HG02642 (cell line): ENCODE measurements around the gene GSE1.

Experiments
- ATAC-seq: cut with Tn5 transposase; IDR thresholded peaks from one replicate; pipeline ENCODE4 v1.9.1; 2021; ENCODE audit warnings: mild to moderate bottlenecking; ENCODE audit not compliant: unreplicated experiment, poor library complexity

The GSE1 gene

DNA sequence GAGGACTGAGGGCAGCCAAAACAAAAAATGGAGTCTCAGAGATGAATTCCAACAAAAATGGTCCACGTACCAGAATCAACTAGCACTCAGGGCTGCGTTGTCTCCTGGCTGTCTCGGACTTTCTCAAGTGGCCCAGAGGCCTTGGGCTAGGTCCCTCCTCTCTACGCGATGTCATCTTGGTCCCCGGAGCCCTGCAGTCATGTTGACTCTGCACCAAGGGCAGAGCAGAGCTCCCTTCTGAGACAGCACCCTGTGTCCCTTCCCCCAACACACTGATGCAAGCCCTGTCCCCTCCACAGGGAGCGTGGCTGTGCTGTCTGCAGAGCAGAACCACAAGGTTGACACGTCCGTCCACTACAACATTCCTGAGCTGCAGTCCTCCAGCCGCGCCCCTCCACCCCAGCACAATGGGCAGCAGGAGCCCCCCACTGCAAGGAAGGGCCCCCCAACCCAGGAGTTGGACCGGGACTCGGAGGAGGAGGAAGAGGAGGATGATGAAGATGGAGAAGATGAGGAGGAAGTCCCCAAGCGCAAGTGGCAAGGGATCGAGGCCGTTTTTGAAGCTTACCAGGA, 54.8 kb downstream of the GSE1 start:
- ATAC-seq: no peak

GRCh38 chr16:85668676-85669424, 55.7 kb downstream of the GSE1 start:
- ATAC-seq: no peak

DNA sequence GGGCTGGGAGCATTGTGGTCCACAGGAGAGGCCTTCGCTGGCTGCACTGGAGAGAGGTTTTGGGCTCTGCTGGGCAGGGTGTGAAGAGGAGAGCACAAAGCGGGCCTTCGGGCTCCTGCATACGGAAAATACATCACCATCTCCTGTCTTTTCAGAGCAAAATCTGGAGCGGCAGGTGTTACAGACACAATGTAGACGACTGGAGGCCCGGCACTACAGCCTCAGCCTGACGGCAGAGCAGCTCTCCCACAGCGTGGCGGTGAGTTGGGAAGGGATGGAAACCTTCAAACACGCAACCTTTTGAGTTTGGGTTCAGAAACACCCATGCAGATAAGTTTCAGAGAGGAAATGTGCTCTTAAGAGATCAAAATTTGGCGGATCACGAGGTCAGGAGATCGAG, 57.7 kb downstream of the GSE1 start:
- no peak for ATAC-seq

GRCh38 chr16:85673529-85674417, 60.7 kb downstream of the GSE1 start:
- no peak for ATAC-seq

DNA sequence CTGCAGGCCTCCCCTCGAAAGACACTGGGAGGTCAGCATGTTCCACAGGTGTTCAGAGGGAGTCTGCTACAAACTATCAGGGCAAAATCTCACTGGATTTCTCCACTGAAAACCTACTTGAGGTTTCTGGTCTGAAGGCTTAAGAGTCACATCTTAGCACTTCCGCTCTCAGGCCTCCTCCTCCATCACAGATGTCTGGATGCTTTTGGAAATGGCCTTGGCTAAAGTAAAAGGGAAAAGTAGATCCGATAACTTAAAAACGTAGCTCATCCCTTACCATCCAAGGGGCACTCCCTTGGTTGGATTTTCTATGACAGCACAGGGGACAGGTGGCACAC, 61.3 kb downstream of the GSE1 start:
- ATAC-seq: no peak

- no peak for ATAC-seq
Observed at GRCh38 chr16:85674828-85675227, 61.7 kb downstream of the GSE1 start.

DNA sequence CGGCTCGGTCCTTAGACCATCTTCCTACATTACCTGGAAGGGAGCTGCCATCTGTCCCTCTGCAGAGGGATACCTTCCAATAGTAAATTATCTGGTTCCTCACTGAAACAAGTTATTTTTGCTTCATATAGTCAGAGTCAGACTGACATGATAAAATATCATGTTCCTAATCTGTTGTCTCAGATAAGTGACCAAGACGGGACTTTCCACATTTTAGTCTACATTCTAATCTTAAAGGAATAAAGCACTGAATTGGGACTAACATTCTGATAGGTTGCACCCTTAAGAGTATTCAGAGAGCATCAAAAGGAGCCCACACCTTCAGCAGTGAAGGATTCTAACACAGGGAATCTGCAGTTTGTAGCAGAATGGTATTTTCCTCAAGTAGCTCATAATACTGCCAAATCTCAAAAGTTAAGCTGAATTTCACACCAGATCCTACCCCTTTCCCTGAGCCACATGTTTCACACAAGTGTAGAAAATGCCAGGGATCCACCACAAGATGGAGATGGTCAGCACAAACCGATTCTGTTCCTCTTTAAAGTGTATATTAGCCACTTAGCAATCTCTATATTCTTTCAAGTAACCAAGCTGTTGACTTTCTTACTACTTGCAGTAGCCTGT, 62.2 kb downstream of the GSE1 start:
- no peak for ATAC-seq

DNA sequence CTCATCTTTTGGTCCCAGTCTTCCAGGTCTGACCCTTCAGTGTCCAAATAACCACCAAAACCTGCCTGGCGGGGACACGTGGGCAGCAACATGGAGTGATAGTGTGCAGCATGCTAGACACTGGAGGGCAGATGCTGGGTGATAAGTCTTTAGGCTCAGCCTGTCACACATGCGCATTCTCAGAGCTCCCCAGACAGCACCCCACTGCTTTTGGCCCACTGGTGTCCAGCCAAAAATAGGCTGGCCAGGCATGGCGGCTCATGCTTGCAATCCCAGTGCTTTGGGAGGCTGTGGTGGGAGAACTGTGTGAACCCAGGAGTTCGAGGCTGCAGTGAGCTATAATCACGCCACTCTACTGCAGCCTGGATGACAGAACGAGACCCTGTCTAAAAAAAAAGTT, 63.3 kb downstream of the GSE1 start:
- ATAC-seq: no peak

DNA sequence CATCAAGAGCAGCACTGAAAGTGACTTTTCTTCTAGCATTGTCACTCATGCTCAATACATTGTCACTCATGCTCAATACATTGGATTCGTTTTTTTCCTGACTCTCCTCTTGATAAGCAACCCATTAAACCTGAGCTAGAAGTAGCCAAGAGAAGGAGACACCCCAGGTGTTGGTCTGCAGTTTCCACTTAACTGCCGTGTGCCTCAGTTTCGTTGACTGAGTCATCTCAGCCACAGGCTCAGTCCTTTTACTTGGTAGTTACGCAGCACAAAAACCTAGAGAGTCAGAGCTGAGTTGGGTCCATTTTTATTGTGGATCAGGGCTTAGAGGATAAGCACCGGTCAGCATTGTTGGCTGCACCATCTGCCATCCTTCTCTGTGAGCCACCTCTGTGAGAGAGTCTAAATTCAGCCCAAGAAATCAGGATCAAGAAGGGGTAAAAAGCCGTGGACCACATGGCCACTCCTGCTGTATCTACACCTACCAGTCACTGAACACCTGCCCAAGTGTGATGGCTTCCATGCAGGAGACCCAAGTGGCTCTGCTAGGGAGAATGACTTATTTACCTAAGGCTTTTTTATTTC, 64.4 kb downstream of the GSE1 start:
- ATAC-seq: no peak

DNA sequence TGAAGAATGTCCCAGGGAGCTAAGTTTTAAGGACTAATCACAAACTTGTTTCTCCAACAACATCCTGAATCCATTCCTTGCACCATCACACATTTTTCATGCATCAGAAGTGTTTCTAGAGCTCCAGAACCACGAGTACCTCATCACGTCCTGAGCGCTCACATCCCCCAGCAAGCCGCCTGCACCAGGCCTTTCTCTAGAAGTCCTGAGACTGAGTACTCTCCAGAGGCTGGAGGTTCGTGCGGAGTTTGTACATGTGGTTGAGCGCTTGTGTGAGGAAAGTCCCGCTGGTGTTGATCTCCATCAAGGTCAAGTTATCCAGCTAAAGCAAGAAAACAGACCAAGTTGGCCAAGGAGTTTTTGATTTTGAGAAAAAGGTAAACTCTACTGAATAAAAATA, 64.9 kb downstream of the GSE1 start:
- ATAC-seq: no peak

DNA sequence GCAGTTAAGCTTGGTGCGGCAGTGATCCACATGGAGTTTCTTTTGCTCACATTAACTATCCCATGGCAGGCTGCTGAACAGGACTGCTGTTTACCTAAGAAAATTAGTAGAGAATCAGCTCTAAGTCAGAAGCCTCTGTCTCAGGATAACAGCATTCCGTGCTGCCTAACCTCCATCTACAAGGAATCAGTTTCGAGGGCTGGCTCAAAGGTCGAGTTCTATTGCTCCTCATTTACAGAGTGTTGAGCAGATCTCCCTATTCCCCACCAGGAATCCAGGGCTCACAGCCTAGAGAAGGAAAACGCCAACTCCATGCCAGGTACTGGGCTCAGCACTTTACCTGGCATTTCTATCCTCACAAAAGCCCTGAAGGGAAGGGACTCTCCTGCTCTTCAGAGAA, 65.7 kb downstream of the GSE1 start:
- no peak for ATAC-seq

- ATAC-seq: no peak
Observed at GRCh38 chr16:85679870-85680269, 66.7 kb downstream of the GSE1 start.

DNA sequence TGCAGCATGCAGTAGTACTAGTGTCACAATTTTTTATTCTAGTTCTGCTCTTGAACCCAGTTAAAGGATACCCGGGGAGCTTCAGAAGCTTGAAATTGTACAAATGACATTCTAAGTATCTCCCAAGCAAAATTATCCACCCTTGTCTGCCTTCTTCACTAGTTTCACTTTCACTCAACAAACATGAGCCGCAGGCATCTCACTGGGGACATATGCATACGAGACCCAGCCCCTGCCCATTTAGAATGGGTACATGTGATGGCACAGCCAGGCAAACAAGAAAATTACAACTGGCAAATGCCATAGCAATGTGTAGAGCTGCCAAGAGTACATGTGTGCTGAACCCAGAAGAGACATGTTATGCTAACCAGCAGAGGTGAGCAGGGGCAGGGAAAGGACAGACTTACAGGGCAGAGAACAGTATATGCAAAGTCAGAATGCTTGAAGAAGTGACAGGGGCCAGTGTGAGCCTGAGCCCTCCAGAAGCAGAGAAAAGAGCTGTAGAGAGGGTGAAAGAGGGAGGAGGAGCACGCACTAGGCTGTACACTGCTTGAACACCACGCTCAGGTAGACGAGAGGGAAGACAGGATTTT, 67.3 kb downstream of the GSE1 start:
- ATAC-seq: no peak

- ATAC-seq: no peak
Observed at GRCh38 chr16:85681255-85681654, 68.1 kb downstream of the GSE1 start.

DNA sequence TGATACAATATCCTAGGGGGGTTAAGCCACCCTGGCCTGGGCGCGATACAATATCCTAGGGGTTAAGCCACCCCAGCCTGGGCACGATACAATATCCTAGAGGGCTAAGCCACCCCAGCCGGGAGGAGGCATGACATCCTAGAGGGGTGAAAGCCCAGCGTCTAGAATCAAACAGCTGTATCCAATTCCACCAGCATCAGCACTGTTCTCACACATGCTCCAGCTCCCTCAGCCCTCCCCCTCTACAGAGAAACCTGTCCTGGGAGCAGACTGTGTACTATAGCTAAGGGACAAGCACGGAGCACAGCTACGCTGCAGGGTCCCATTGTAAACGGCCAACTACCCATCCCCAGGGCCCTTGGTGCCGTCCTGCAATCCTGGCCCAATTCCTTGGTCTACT, 69.4 kb downstream of the GSE1 start:
- no peak for ATAC-seq

DNA sequence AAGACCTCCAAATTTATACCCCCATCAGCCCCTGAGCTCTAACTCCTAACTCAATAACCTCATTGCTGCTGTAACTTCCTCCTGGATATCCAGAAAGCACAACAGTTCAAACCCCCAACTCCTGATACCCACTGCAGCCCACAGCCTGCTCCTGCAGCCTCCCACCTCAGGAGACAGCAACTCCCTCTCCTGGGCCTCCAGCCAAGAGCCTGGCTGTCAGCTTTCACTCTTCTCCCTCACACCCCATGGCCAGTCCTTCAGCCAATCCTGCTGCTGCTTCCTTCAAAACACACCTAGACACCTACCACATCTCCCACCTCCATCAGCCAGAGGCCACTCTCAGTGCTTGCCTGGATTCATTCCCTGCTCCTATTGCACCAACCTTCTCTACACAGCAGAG, 70.2 kb downstream of the GSE1 start:
- ATAC-seq: no peak

GRCh38 chr16:85685251-85685650, 72.1 kb downstream of the GSE1 start:
- ATAC-seq: no peak

DNA sequence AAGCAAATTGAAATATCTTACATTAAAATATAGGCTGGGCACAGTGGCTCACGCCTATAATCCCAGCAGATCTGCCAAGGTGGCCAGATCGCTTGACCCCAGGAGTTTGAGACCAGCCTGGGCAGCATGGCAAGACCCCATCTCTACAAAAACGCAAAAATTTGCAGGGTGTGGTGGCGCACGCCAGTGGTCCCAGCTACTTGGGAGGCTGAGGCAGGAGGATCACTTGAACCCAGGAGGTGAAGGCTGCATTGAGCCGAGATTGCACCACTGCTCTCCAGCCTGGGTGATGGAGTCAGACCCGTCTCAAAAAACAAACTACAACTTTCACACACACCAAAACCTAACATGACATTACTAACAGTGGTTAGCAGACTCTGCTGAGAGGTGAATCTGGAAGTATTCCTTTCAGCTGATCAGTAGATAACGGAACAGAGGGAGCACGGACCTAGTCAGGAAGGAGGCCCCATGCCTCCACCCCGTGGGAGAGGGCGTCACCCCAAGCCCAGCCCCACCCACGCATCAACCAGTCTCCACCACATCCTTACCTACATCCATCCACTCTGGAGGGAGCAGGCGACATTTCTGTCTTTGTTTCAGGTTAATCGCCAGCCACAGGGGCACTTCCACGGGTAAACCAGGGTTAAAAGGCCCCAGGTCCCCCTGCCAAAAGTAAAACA, 73.9 kb downstream of the GSE1 start:
- ATAC-seq: no peak

DNA sequence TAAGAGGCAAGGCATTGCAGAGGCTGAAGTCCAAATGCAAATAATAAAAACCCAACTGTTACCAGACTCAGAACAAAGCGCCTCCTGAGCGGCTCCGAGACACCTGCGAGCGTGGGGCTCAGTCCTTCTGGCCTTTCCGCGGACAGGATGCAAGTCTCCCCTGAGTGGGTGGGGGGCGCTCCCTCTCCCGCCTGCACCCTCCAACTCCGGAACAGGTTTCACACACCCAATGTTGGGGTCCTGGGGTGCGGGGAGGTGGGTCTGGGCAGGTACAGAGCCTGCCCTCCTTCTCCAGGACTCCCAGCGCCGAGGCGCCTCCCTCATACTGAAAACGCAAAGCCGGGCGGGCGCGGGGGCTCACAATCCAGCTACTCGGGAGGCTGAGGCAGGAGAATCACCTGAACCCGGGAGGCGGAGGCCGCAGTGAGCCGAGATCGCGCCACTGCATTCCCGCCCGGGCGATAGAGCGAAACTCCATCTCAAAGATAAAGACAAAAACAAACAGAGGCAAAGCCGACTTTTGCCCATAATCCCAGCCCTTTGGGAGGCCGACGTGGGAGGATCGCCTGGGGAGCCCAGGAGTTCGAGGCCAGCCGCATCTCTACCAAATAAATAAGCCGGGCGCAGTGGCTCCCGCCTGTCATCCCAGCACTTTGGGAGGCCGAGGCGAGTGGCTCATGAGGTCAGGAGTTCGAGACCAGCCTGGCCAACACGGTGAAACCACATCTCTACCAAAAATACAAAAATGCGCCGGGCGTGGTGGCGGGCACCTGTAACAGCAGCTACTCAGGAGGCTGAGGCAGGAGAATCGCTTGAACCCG, 74.7 kb downstream of the GSE1 start:
- ATAC-seq: no peak
